ENCODE data around the gene EIF4G3. TPM values are rescaled to one million over a fixed set of nuclear protein-coding genes. Genes with fewer than 3 reads are reported as not detected.
"Not testable (repeated sequence)": the region's sequence is repeated elsewhere in the genome, so short reads cannot be mapped to it uniquely, and the experiment has no call there.

Gene EIF4G3
- total and polyA plus RNA-seq, 4 donors: 16.5 to 59.8 (median 33.4) TPM

- no peak for TF ChIP-seq CTCF (IDR thresholded peaks at IDR 0.05; ENCODE audit: control extremely low read depth, extremely low read depth)
- Histone ChIP-seq H3K4me1 (ENCODE audit: control insufficient read depth in 5 of 5, insufficient read depth in 5 of 5, low read length in 5 of 5) (peaks cover 0 to 12% (median 5%) of the 10 kb centered on the region in 5 donors), H3K9me3 (ENCODE audit: control insufficient read depth in 4 of 4, insufficient read depth in 3 of 4, low read length in 3 of 4) (no peaks in the 10 kb centered on the region), H3K4me3 (no peak overlapping the region), H3K27ac (ENCODE audit: low read depth in 1 of 2, low read length in 1 of 2) (no peak overlapping the region), H3K9ac (ENCODE audit: insufficient read depth in 1 of 2, low read length in 2 of 2) (no peak overlapping the region), H3K27me3 (ENCODE audit: control insufficient read depth in 3 of 3, insufficient read depth in 3 of 3, low read length in 2 of 3) (no peaks in the 10 kb centered on the region), H3K36me3 (ENCODE audit: control insufficient read depth in 4 of 4, insufficient read depth in 4 of 4, low read length in 4 of 4) (no peaks in the 10 kb centered on the region)
- WGBS, 2 donors: 97 to 99% methylated on average over 12 of the region's 12 CpGs
- DNase-seq (no peak), ATAC-seq (ENCODE audit: insufficient read depth, low FRiP score) (no peak)
Observed at GRCh38 chr1:21028520-21029145, 148.1 kb downstream of the EIF4G3 start.

- H3K27ac ChIP-seq (ENCODE audit: low read depth in 1 of 2, low read length in 1 of 2): no peak overlapping the region
- 83 to 84% methylated on average over 1 of the region's 1 CpG for WGBS, 2 donors
- no peak for TF ChIP-seq CTCF (IDR thresholded peaks at IDR 0.05; ENCODE audit: control extremely low read depth, extremely low read depth)
- DNase-seq (no peak), ATAC-seq (ENCODE audit: insufficient read depth, low FRiP score) (no peak)
- no peaks in the 10 kb centered on the region for H3K36me3 ChIP-seq (ENCODE audit: control insufficient read depth in 4 of 4, insufficient read depth in 4 of 4, low read length in 4 of 4)
- H3K9me3 ChIP-seq (ENCODE audit: control insufficient read depth in 4 of 4, insufficient read depth in 3 of 4, low read length in 3 of 4): no peaks in the 10 kb centered on the region
- no peaks in the 10 kb centered on the region for H3K27me3 ChIP-seq (ENCODE audit: control insufficient read depth in 3 of 3, insufficient read depth in 3 of 3, low read length in 2 of 3)
- H3K4me3 ChIP-seq: no peak overlapping the region
- H3K9ac ChIP-seq (ENCODE audit: insufficient read depth in 1 of 2, low read length in 2 of 2): no peak overlapping the region
- peaks cover 0 to 11% (median 3%) of the 10 kb centered on the region in 5 donors for H3K4me1 ChIP-seq (ENCODE audit: control insufficient read depth in 5 of 5, insufficient read depth in 5 of 5, low read length in 5 of 5)
Observed at GRCh38 chr1:21027805-21028204, 148.9 kb downstream of the EIF4G3 start.

GRCh38 chr1:21024918-21025317, 151.8 kb downstream of the EIF4G3 start:
- Histone ChIP-seq H3K9me3 (ENCODE audit: control insufficient read depth in 4 of 4, insufficient read depth in 3 of 4, low read length in 3 of 4) (no peaks in the 10 kb centered on the region), H3K9ac (ENCODE audit: insufficient read depth in 1 of 2, low read length in 2 of 2) (no peak overlapping the region), H3K27me3 (ENCODE audit: control insufficient read depth in 3 of 3, insufficient read depth in 3 of 3, low read length in 2 of 3) (no peaks in the 10 kb centered on the region), H3K4me3 (no peak overlapping the region), H3K36me3 (ENCODE audit: control insufficient read depth in 4 of 4, insufficient read depth in 4 of 4, low read length in 4 of 4) (no peaks in the 10 kb centered on the region), H3K4me1 (ENCODE audit: control insufficient read depth in 5 of 5, insufficient read depth in 5 of 5, low read length in 5 of 5) (peaks cover 0 to 13% (median 7%) of the 10 kb centered on the region in 5 donors), H3K27ac (ENCODE audit: low read depth in 1 of 2, low read length in 1 of 2) (no peak overlapping the region)
- WGBS, 2 donors: 95 to 96% methylated on average over 4 of the region's 4 CpGs
- DNase-seq (no peak), ATAC-seq (ENCODE audit: insufficient read depth, low FRiP score) (no peak)
- TF ChIP-seq CTCF (IDR thresholded peaks at IDR 0.05; ENCODE audit: control extremely low read depth, extremely low read depth): no peak

- H3K4me3 ChIP-seq; H3K9me3 ChIP-seq (ENCODE audit: control insufficient read depth in 4 of 4, insufficient read depth in 3 of 4, low read length in 3 of 4); H3K27me3 ChIP-seq (ENCODE audit: control insufficient read depth in 3 of 3, insufficient read depth in 3 of 3, low read length in 2 of 3); ATAC-seq (ENCODE audit: insufficient read depth, low FRiP score); H3K27ac ChIP-seq (ENCODE audit: low read depth in 1 of 2, low read length in 1 of 2); H3K9ac ChIP-seq (ENCODE audit: insufficient read depth in 1 of 2, low read length in 2 of 2); H3K36me3 ChIP-seq (ENCODE audit: control insufficient read depth in 4 of 4, insufficient read depth in 4 of 4, low read length in 4 of 4); DNase-seq: not testable (repeated sequence)
- peaks cover 0 to 14% (median 7%) of the 10 kb centered on the region in 5 donors for H3K4me1 ChIP-seq (ENCODE audit: control insufficient read depth in 5 of 5, insufficient read depth in 5 of 5, low read length in 5 of 5)
- WGBS, 2 donors: 91 to 98% methylated on average over 23 to 24 of the region's 26 CpGs
Observed at GRCh38 chr1:21024136-21024896, 152.4 kb downstream of the EIF4G3 start.
